Liver (tissue), 3 donors: ENCODE results near the gene RBM20.

Source experiments
- CTCF ChIP-seq: fragments of 150-350 bp; IDR thresholded peaks from 2 replicates; pipeline ENCODE4 v1.5.1; 2017; ENCODE audit warnings: improper control_type of control experiment, low read depth, low read length; ENCODE audit not compliant: missing input control
- GABPA ChIP-seq, 2 donors: IDR thresholded peaks in 1 of 2; conservative IDR thresholded peaks in 1 of 2; 2 replicates each; pipeline ENCODE4 v1.6.1; 2016; ENCODE audit warnings: antibody characterized with exemption in 2 of 2, mild to moderate bottlenecking in 1 of 2, moderate library complexity in 1 of 2
- YY1 ChIP-seq: IDR thresholded peaks from 2 replicates; pipeline ENCODE4 v1.6.1; 2016; ENCODE audit warnings: antibody characterized with exemption, mild to moderate bottlenecking
- donor health status: healthy.
- donor health status: healthy.

GRCh38 chr10:110759523-110759922 lies 115.4 kb downstream of the RBM20 start:
- no peak for TF ChIP-seq CTCF
- TF ChIP-seq GABPA (IDR thresholded peaks at IDR 0.05 in 1 of 2, conservative IDR thresholded peaks at IDR 0.05 in 1 of 2), result no peak
- no peak for TF ChIP-seq YY1
